Effector CD8-positive, alpha-beta T cell (primary cell): Measurements from ENCODE around the gene C10orf53.
"Not testable (repeated sequence)": the region's sequence is repeated elsewhere in the genome, so short reads cannot be mapped to it uniquely, and the experiment has no call there.

Source experiments
- DNase-seq: peaks from one replicate; lab custom pipeline; 2025; lab: John Stamatoyannopoulos, UW

The C10orf53 gene

GRCh38 chr10:49652421-49653272 lies 26.8 kb upstream of the C10orf53 start:
- no peak for DNase-seq

GRCh38 chr10:49653273-49653929 lies 26.1 kb upstream of the C10orf53 start:
- DNase-seq: no peak

GRCh38 chr10:49654036-49654693 lies 25.3 kb upstream of the C10orf53 start:
- DNase-seq: no peak

GRCh38 chr10:49655099-49655498 lies 24.4 kb upstream of the C10orf53 start:
- no peak for DNase-seq

GRCh38 chr10:49656845-49657493 lies 22.5 kb upstream of the C10orf53 start:
- DNase-seq: no peak

- no peak for DNase-seq
Measured at GRCh38 chr10:49657606-49658005, 21.8 kb upstream of the C10orf53 start.

- no peak for DNase-seq
Measured at GRCh38 chr10:49661140-49661856, 18.2 kb upstream of the C10orf53 start.

GRCh38 chr10:49662169-49662830 lies 17.2 kb upstream of the C10orf53 start:
- no peak for DNase-seq

- DNase-seq: no peak
Measured at GRCh38 chr10:49663596-49663995, 15.9 kb upstream of the C10orf53 start.

- DNase-seq: no peak
Measured at GRCh38 chr10:49664006-49664841, 15.2 kb upstream of the C10orf53 start.

GRCh38 chr10:49664842-49665355 lies 14.6 kb upstream of the C10orf53 start:
- DNase-seq: no peak

- no peak for DNase-seq
Measured at GRCh38 chr10:49666054-49666615, 13.3 kb upstream of the C10orf53 start.

- no peak for DNase-seq
Measured at GRCh38 chr10:49666685-49667084, 12.8 kb upstream of the C10orf53 start.

GRCh38 chr10:49667991-49668390 lies 11.5 kb upstream of the C10orf53 start:
- no peak for DNase-seq

- no peak for DNase-seq
Measured at GRCh38 chr10:49668684-49669083, 10.8 kb upstream of the C10orf53 start.

- no peak for DNase-seq
Measured at GRCh38 chr10:49678827-49679479, 498 bp upstream of the C10orf53 start.

GRCh38 chr10:49682449-49682848 lies 3.0 kb downstream of the C10orf53 start:
- not testable (repeated sequence) for DNase-seq

- no peak for DNase-seq
Measured at GRCh38 chr10:49682879-49683278, 3.4 kb downstream of the C10orf53 start.

GRCh38 chr10:49686651-49687050 lies 7.2 kb downstream of the C10orf53 start:
- DNase-seq: no peak
